Neural cell (in vitro differentiated cells): ENCODE results near the gene SUPT4H1. TPM values are rescaled to one million over a fixed set of nuclear protein-coding genes. Genes with fewer than 3 reads are reported as not detected.

ENCODE experiments used
- H2AFZ ChIP-seq: fragments of 200-600, 300-800 bp; sonication (generic), shearing (Covaris generic); 2 replicates; pipeline ENCODE4 v1.6.0; 2014; ENCODE audit warnings: low read depth, mild to moderate bottlenecking, antibody characterized with exemption, low read length, moderate library complexity
- H3F3A ChIP-seq: fragments of 200-600 bp; shearing (Covaris generic); 2 replicates; pipeline ENCODE4 v1.6.1; 2016; ENCODE audit warnings: mild to moderate bottlenecking, moderate library complexity, mixed read lengths, antibody characterized with exemption, low read length; ENCODE audit not compliant: insufficient read depth, poor library complexity, severe bottlenecking
- H3K27ac ChIP-seq: fragments of 200-600, 300-800 bp; sonication (generic), shearing (Covaris generic); 2 replicates; pipeline ENCODE4 v1.5.1; 2014; ENCODE audit warnings: mild to moderate bottlenecking, low read length, moderate library complexity
- H3K27me3 ChIP-seq: fragments of 300-800, 200-600 bp; sonication (generic), shearing (Covaris generic); 2 replicates; pipeline ENCODE4 v1.6.0; 2014; ENCODE audit warnings: mild to moderate bottlenecking, low read depth, low read length, moderate library complexity; ENCODE audit not compliant: insufficient read depth
- H3K36me3 ChIP-seq: fragments of 300-800, 200-600 bp; sonication (generic), shearing (Covaris generic); 2 replicates; pipeline ENCODE4 v1.5.1; 2014; ENCODE audit warnings: mild to moderate bottlenecking, antibody characterized with exemption, low read length, moderate library complexity; ENCODE audit not compliant: insufficient read depth
- H3K4me2 ChIP-seq: fragments of 300-800, 200-600 bp; sonication (generic), shearing (Covaris generic); 2 replicates; pipeline ENCODE4 v1.6.0; 2014; ENCODE audit warnings: mild to moderate bottlenecking, low read length
- H3K4me3 ChIP-seq: fragments of 300-800, 200-600 bp; sonication (generic), shearing (Covaris generic); 2 replicates; pipeline ENCODE4 v1.5.1; 2014; ENCODE audit warnings: mild to moderate bottlenecking, low read length, moderate library complexity
- H3K79me2 ChIP-seq: fragments of 200-600 bp; shearing (Covaris generic); replicated peaks from 2 replicates; pipeline ENCODE4 v1.6.0; 2014; ENCODE audit warnings: mild to moderate bottlenecking, low read length, moderate library complexity; ENCODE audit not compliant: insufficient read depth
- H3K9ac ChIP-seq: fragments of 300-800, 200-600 bp; sonication (generic), shearing (Covaris generic); 2 replicates; pipeline ENCODE4 v1.6.1; 2016; ENCODE audit warnings: mild to moderate bottlenecking, low read length, mixed read lengths
- H3K9me2 ChIP-seq: fragments of 200-600 bp; shearing (Covaris generic); 2 replicates; pipeline ENCODE4 v1.6.1; 2016; ENCODE audit warnings: mild to moderate bottlenecking, low read length, mixed read lengths; ENCODE audit not compliant: insufficient read depth
- H3K9me3 ChIP-seq: fragments of 200-600, 300-800 bp; sonication (generic), shearing (Covaris generic); 2 replicates; pipeline ENCODE4 v1.6.1; 2016; ENCODE audit warnings: mild to moderate bottlenecking, mixed run types, low read length, moderate library complexity, mixed read lengths
- H4K20me1 ChIP-seq: fragments of 200-600 bp; shearing (Covaris generic); 2 replicates; pipeline ENCODE4 v1.6.1; 2016; ENCODE audit warnings: mild to moderate bottlenecking, mixed run types; ENCODE audit not compliant: insufficient read depth
- EP300 ChIP-seq: fragments of 450-650 bp; conservative IDR thresholded peaks from 2 replicates; pipeline ENCODE4 v1.6.1; 2014; ENCODE audit warnings: antibody characterized with exemption, mild to moderate bottlenecking, moderate library complexity; ENCODE audit not compliant: poor library complexity, severe bottlenecking
- EZH2 ChIP-seq: fragments of 200-600, 300-800 bp; shearing (Covaris generic), sonication (generic); IDR thresholded peaks from 2 replicates; pipeline ENCODE4 v1.6.1; 2014; ENCODE audit warnings: antibody characterized with exemption, low read length, borderline replicate concordance, mild to moderate bottlenecking; ENCODE audit not compliant: insufficient read depth, poor library complexity, severe bottlenecking
- MXI1 ChIP-seq: fragments of 450-650 bp; conservative IDR thresholded peaks from 2 replicates; pipeline ENCODE4 v1.6.1; 2014; ENCODE audit warnings: antibody characterized with exemption, mild to moderate bottlenecking; ENCODE audit not compliant: poor library complexity, severe bottlenecking
- POLR2AphosphoS5 ChIP-seq: IDR thresholded peaks from 2 replicates; pipeline ENCODE4 v1.6.1; 2012
- RAD21 ChIP-seq: fragments of 450-650 bp; conservative IDR thresholded peaks from 2 replicates; pipeline ENCODE4 v1.6.1; 2014; ENCODE audit warnings: antibody characterized with exemption, mild to moderate bottlenecking, moderate library complexity
- REST ChIP-seq: IDR thresholded peaks from 2 replicates; pipeline ENCODE4 v1.6.1; 2012; ENCODE audit warnings: borderline replicate concordance
- SMC3 ChIP-seq: fragments of 450-650 bp; conservative IDR thresholded peaks from 2 replicates; pipeline ENCODE4 v1.6.1; 2014; ENCODE audit warnings: antibody characterized with exemption, mild to moderate bottlenecking, moderate library complexity; ENCODE audit not compliant: poor library complexity
- TAF1 ChIP-seq: IDR thresholded peaks from 2 replicates; pipeline ENCODE4 v1.6.1; 2012; ENCODE audit warnings: low read depth
- polyA plus RNA-seq: library from polyadenylated mRNA; depleted of rRNA; stranded (reverse); fragments of >200 nt; gene quantifications from 2 replicates; pipeline ENCODE4 v1.2.3, GENCODE V29; 2014
- TF ChIP-seq, protein P1 (sequence below): fragments of 450-650 bp; IDR thresholded peaks from 2 replicates; pipeline ENCODE4 v1.5.1; 2014; ENCODE audit warnings: antibody characterized with exemption, mild to moderate bottlenecking, moderate library complexity; ENCODE audit not compliant: poor library complexity, severe bottlenecking

The SUPT4H1 gene
- polyA plus RNA-seq, 1 donor from 2014 or later, result 109 TPM

DNA sequence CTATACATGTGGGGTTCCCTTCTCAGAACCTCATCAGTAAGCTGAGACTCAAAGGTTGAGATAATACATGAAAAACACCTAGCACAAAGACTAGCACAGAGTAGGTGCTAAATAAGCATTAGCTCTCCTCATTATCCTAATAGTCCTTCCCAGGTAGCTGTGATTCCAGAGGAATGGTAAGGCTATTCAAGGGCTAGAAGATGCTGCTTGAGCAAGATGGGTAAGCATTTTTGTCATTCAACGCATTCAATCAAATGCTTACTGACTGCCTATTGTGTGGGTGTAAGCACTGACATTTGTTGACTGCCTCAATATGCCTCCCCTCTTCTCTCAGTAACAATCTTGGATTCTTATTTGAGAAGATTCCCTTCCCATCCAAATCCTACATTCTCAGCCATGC lies 4.0 kb downstream of the SUPT4H1 start:
- Histone ChIP-seq H3K27me3 (no peaks in the 10 kb centered on the region), H3K79me2 (peaks cover 11% of the 10 kb centered on the region), H3K27ac (no peak overlapping the region), H3K9me3 (no peaks in the 10 kb centered on the region), H3K4me2 (no peak overlapping the region), H3K36me3 (peaks cover 8% of the 10 kb centered on the region), H3K9me2 (no peaks in the 10 kb centered on the region), H3K9ac (no peak overlapping the region), H4K20me1 (no peaks in the 10 kb centered on the region), H2AFZ (no peak overlapping the region), H3F3A (no peaks in the 10 kb centered on the region), H3K4me3 (no peak overlapping the region)
- TF ChIP-seq RAD21, result no peak
- no peak for TF ChIP-seq REST
- no peak for TF ChIP-seq MXI1
- TF ChIP-seq SMC3, result no peak
- no peak for TF ChIP-seq EZH2
- TF ChIP-seq EP300, result no peak
- no peak for TF ChIP-seq TAF1
- TF ChIP-seq POLR2AphosphoS5, result no peak
- TF ChIP-seq, protein P1, sequence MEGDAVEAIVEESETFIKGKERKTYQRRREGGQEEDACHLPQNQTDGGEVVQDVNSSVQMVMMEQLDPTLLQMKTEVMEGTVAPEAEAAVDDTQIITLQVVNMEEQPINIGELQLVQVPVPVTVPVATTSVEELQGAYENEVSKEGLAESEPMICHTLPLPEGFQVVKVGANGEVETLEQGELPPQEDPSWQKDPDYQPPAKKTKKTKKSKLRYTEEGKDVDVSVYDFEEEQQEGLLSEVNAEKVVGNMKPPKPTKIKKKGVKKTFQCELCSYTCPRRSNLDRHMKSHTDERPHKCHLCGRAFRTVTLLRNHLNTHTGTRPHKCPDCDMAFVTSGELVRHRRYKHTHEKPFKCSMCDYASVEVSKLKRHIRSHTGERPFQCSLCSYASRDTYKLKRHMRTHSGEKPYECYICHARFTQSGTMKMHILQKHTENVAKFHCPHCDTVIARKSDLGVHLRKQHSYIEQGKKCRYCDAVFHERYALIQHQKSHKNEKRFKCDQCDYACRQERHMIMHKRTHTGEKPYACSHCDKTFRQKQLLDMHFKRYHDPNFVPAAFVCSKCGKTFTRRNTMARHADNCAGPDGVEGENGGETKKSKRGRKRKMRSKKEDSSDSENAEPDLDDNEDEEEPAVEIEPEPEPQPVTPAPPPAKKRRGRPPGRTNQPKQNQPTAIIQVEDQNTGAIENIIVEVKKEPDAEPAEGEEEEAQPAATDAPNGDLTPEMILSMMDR, result no peak

DNA sequence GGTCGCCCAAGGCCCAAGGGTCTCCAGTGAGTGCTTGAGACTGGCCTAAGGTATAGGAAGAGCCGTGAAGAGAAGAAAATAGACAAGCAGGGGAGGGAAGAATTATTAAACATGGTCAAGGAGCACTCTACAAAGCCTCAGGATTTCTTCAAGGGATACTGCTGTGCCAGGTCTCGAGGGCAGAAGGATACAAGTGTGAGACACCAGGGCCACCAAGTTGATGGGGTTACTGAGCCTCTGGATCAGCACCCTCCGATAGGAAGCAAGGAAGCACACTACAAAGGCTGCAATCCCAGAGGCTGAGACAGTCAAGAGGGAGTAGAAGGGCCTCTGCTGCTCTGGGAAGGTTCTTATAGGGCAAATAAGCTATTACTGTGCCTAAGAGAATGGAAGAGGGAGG lies 6.5 kb downstream of the SUPT4H1 start:
- Histone ChIP-seq H3K36me3 (peaks cover 8% of the 10 kb centered on the region), H3K4me2 (no peak overlapping the region), H3K27me3 (no peaks in the 10 kb centered on the region), H3K9me2 (no peaks in the 10 kb centered on the region), H3K9me3 (no peaks in the 10 kb centered on the region), H3F3A (no peaks in the 10 kb centered on the region), H3K27ac (no peak overlapping the region), H4K20me1 (no peaks in the 10 kb centered on the region), H3K4me3 (no peak overlapping the region), H3K79me2 (no peaks in the 10 kb centered on the region), H3K9ac (no peak overlapping the region), H2AFZ (no peak overlapping the region)
- TF ChIP-seq MXI1 (no peak), POLR2AphosphoS5 (no peak), EZH2 (no peak), EP300 (no peak), RAD21 (no peak), TAF1 (no peak), REST (no peak), SMC3 (no peak)
- TF ChIP-seq, protein P1, result no peak
